GM12872 (cell line): ENCODE results near the gene GRIP1.

Experiments
- CTCF ChIP-seq: IDR thresholded peaks from 3 replicates; pipeline ENCODE4 v1.5.1; 2011; ENCODE audit warnings: low read depth, mild to moderate bottlenecking, low read length, moderate library complexity; ENCODE audit not compliant: insufficient read depth

GRIP1 gene

GRCh38 chr12:66692986-66693385 is 14.1 kb upstream of the GRIP1 start:
- TF ChIP-seq CTCF, result no peak

GRCh38 chr12:66692170-66692569 is 13.3 kb upstream of the GRIP1 start:
- no peak for TF ChIP-seq CTCF

GRCh38 chr12:66688846-66689439 is 10.1 kb upstream of the GRIP1 start:
- TF ChIP-seq CTCF, result peak; percentile 61

GRCh38 chr12:66684222-66684621 is 5.3 kb upstream of the GRIP1 start:
- no peak for TF ChIP-seq CTCF

DNA sequence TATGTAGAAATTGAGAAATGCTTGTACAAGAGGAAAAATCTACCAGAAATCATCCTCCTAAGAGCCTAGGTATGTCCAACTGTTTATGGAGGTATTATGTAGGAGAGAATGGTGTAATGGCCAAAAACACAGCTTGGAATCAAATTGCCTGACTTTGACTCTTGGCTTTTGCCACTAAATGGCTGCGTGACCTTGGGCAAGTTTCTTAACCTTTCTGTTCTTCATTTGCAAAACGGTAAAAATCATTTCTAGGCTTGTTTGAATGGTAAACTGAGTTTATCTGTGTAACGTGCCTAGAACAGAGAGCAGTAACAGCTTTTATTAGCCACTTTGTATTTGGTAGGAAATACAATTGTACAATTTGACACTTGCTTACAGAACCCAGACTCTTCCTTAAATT is 4.9 kb upstream of the GRIP1 start:
- no peak for TF ChIP-seq CTCF

- no peak for TF ChIP-seq CTCF
Observed at GRCh38 chr12:66683073-66683472, 4.2 kb upstream of the GRIP1 start.

DNA sequence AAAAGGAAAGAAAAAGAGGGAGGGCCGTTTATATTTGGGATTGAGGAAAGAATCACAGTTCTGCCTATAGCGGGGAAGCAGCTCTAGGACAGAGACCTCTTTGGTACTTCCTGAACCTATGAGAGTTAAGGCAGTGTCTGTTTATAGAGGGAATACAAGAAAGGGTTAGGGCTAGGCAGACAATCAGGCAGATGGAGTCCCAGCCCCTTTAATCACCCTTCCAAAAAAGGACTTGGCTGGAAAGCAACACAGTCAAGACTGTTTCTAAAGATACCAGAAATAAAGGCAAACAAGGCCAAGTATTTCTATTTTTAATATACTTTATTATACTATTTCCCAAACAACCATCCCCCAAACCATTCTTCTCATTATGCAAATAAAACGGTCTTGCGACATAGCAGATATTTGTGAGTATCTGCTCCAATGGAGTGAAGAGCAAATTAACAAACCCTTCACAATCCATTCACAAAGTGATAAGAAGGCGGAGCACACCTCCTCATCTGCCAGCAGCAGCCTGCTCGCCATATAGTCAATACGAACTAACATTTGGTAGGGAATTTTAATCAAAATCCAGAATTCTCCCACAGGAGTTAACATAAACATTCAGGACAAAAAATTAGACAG is 697 bp upstream of the GRIP1 start:
- TF ChIP-seq CTCF, result no peak
